Adrenal gland (tissue), 12 donors: ENCODE results near the gene PTAR1. TPM values are rescaled to one million over a fixed set of nuclear protein-coding genes. Genes with fewer than 3 reads are reported as not detected.

Experiments used
- DNase-seq, 7 donors: peaks; one replicate each; pipeline ENCODE4 v3.0.0-alpha.2; 2019 to 2020
- H3K27ac ChIP-seq, 5 donors: fragments of 200-600 bp; sonication (generic) in 4 of 5; 1 replicate in 3 of 5; 2 replicates in 2 of 5; pipeline versions ENCODE4 v1.5.1 to v1.8.0; 2016 to 2020; ENCODE audit warnings: mild to moderate bottlenecking in 1 of 5
- H3K27me3 ChIP-seq: fragments of 200-600 bp; 2 replicates; pipeline ENCODE4 v1.8.0; 2021
- H3K36me3 ChIP-seq, 2 donors: fragments of 200-600 bp; replicated peaks in 1 of 2; 1 replicate in 1 of 2; 2 replicates in 1 of 2; pipeline versions ENCODE4 v1.5.1 to v1.8.0; 2018 to 2022
- H3K4me1 ChIP-seq, 2 donors: fragments of 200-600 bp; replicated peaks in 1 of 2; 1 replicate in 1 of 2; 2 replicates in 1 of 2; pipeline versions ENCODE4 v1.5.1 to v1.8.0; 2018 to 2021
- H3K4me3 ChIP-seq, 4 donors: fragments of 200-600 bp; sonication (generic) in 3 of 4; one replicate each; pipeline ENCODE4 v1.5.1; 2016 to 2018
- H3K9me3 ChIP-seq, 3 donors: fragments of 200-600 bp; sonication (generic) in 1 of 3; replicated peaks in 1 of 3; 1 replicate in 2 of 3; 2 replicates in 1 of 3; pipeline versions ENCODE4 v1.5.1 to v1.8.0; 2016 to 2021
- POLR2A ChIP-seq, 2 donors: fragments of 450-650 bp; IDR thresholded peaks; one replicate each; pipeline ENCODE4 v1.6.1; 2017; ENCODE audit warnings: antibody characterized with exemption in 2 of 2, mild to moderate bottlenecking in 2 of 2, moderate library complexity in 1 of 2
- WGBS, 4 donors: extraction: QIAGEN DNeasy Blood & Tissue Kit in 2 of 4; methylation state at CpG; one replicate each; pipeline versions ENCODE4 v1.1.5 to v1.1.7; 2013 to 2017; 5-methylcytosine and 5-hydroxymethylcytosine counted together
- intact Hi-C, 2 donors: fragments of 100-400 bp; cut with DNase I; formaldehyde crosslinking; loops; one replicate each; pipeline versions ENCODE4 v1.14.1 to v1.15.0; 2022 to 2023
- polyA plus RNA-seq, 3 donors: library from polyadenylated mRNA; stranded (reverse); fragments of 200-250 nt in 2 of 3; fragments of 350-450 nt in 1 of 3; fragmentation: Illumina TruSeq in 1 of 3; extraction: RNeasy Lipid Tissue Mini Kit (QIAGEN cat#74804) in 1 of 3; gene quantifications; one replicate each; pipeline ENCODE4 v1.2.3, GENCODE V29; 2013 to 2014
- total RNA-seq, 9 donors: library from RNA; depleted of rRNA in 4 of 9; stranded (reverse); fragments of >200 nt in 4 of 9; fragments of 120-200 nt in 1 of 9; fragmentation: NEBNext Ultra II Directional in 1 of 9; extraction: Animal tissue kit (Norgen Biotek cat#: 25700) in 1 of 9; gene quantifications; one replicate each; pipeline versions ENCODE4 v1.1.0 to v1.2.4, GENCODE V29; 2013 to 2023
- TF ChIP-seq, protein P1 (sequence below), 6 experiments: fragments of 450-650 bp in 4 of 6; fragments of 200-600 bp in 2 of 6; sonication (generic) in 1 of 6; IDR thresholded peaks; 1 replicate in 5 of 6; 2 replicates in 1 of 6; pipeline versions ENCODE4 v1.5.1 to v1.8.0; 2016 to 2021; ENCODE audit warnings: antibody characterized with exemption in 6 of 6, mild to moderate bottlenecking in 2 of 6, moderate library complexity in 1 of 6
- donor health status: healthy with polysubstance abuse.
- donor health status: Bipolar disorder and iron deficiency.
- donor health status: DM: yes; HTN: yes; CAD: no.
- donor health status: DM: no; HTN: no; CAD: no.
- donor health status: DM: no; HTN: no; CAD: no.
- donor health status: DM: yes; HTN: yes; CAD: no.

Gene PTAR1
- total and polyA plus RNA-seq, 12 donors = 3.7 to 70.4 (median 37.2) TPM

DNA sequence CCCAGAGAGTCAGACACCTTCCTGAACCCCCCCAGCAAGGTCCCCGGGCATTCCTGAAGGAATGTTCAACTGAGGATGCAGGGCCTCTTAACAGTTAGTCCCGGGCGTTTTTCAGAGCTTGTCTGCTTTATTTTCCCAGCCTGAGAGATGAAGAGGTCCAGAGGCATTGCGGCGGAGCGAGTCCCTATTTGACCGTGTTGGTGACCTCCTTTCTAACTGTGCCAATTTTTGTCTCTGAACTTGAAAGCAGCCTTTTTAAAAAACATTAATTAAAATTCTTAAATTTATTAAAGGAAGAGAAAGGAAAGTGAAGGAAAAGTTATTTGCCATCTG lies 433 bp upstream of the PTAR1 start:
- no peak for DNase-seq
- Histone ChIP-seq H3K4me3 (peak overlapping the region in 3 of 4 donors; percentile 40 to 96 (median 95)), H3K36me3 (no peaks in the 10 kb centered on the region), H3K4me1 (peaks cover 8 to 19% of the 10 kb centered on the region in 2 donors), H3K27ac (peak overlapping the region; percentile 40 to 98 (median 85)), H3K27me3 (no peaks in the 10 kb centered on the region), H3K9me3 (no peaks in the 10 kb centered on the region)
- WGBS, 4 donors = 8 to 15% (median 8%) methylated on average over 7 of the region's 7 CpGs
- intact Hi-C loops = no loop called here
- TF ChIP-seq, protein P1, sequence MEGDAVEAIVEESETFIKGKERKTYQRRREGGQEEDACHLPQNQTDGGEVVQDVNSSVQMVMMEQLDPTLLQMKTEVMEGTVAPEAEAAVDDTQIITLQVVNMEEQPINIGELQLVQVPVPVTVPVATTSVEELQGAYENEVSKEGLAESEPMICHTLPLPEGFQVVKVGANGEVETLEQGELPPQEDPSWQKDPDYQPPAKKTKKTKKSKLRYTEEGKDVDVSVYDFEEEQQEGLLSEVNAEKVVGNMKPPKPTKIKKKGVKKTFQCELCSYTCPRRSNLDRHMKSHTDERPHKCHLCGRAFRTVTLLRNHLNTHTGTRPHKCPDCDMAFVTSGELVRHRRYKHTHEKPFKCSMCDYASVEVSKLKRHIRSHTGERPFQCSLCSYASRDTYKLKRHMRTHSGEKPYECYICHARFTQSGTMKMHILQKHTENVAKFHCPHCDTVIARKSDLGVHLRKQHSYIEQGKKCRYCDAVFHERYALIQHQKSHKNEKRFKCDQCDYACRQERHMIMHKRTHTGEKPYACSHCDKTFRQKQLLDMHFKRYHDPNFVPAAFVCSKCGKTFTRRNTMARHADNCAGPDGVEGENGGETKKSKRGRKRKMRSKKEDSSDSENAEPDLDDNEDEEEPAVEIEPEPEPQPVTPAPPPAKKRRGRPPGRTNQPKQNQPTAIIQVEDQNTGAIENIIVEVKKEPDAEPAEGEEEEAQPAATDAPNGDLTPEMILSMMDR (IDR thresholded peaks at IDR 0.05) = no peak
- TF ChIP-seq POLR2A (IDR thresholded peaks at IDR 0.05) = no peak

DNA sequence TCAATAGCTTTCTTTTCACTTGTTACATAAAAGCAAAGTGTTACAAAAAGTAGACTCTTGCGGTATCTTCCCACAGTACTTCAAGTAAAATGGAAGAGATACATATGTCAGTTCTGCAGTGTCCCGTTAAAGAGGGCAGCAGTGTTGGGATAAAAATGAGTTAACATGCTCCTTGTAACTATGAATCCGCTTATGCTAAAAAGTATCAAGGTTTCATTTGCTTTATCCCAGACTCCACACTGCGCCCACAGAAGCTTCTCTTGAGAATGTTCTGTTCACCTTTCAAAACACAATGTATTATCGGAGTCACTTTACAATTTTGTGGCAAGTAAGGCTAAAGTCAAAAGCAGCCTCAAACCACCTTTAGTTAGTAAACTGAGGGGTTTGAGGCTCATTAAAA lies 790 bp downstream of the PTAR1 start:
- intact Hi-C loops = no loop called here
- DNase-seq = no peak
- Histone ChIP-seq H3K27ac (peak overlapping the region; percentile 40 to 98 (median 94)), H3K4me1 (peaks cover 8 to 19% of the 10 kb centered on the region in 2 donors), H3K27me3 (no peaks in the 10 kb centered on the region), H3K36me3 (no peaks in the 10 kb centered on the region), H3K4me3 (peak overlapping the region; percentile 0 to 96 (median 57)), H3K9me3 (no peaks in the 10 kb centered on the region)
- TF ChIP-seq POLR2A (IDR thresholded peaks at IDR 0.05) = no peak
- TF ChIP-seq, protein P1 (IDR thresholded peaks at IDR 0.05) = no peak
- 0 to 4% (median 1%) methylated on average over 5 of the region's 5 CpGs for WGBS, 4 donors

DNA sequence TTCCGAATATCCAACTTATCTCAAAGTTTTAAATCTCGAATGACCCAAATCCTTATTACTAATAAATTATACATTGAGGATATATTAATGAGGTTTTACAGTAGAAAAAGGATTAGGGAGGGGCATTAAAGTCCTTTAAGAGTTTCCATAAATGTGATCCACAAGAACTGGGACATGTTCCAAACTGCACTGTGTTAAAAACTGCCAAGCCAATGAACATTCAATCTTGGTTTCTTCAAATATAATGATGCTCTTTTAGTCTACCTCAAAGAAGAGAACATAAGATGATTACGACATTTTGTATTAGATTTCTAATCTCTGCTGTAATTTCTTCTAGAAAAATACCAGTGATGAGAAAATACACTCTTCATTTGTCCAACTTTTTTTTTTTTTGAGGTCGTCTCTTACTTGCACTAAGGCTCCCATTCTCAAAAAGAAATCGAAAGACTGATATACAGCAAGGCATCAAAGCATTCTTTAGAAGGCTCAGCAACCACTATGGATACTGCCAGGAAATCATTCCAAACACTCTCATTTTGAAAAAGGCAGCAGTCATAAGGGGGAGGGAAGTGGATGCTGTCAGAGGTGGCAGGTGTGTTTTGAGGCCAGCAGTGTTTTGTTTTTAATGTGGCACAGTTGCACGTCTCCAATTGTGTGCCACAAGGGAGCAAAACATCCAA lies 1.7 kb downstream of the PTAR1 start:
- WGBS, 4 donors = 63 to 66% (median 65%) methylated on average over 6 of the region's 6 CpGs
- Histone ChIP-seq H3K27ac (no peak overlapping the region), H3K9me3 (no peaks in the 10 kb centered on the region), H3K4me3 (peak overlapping the region in 1 of 4 donors; percentile 14), H3K36me3 (no peaks in the 10 kb centered on the region), H3K27me3 (no peaks in the 10 kb centered on the region), H3K4me1 (peaks cover 8 to 21% of the 10 kb centered on the region in 2 donors)
- intact Hi-C loops = no loop called here
- no peak for DNase-seq
- TF ChIP-seq, protein P1 (IDR thresholded peaks at IDR 0.05) = no peak
- no peak for TF ChIP-seq POLR2A (IDR thresholded peaks at IDR 0.05)

DNA sequence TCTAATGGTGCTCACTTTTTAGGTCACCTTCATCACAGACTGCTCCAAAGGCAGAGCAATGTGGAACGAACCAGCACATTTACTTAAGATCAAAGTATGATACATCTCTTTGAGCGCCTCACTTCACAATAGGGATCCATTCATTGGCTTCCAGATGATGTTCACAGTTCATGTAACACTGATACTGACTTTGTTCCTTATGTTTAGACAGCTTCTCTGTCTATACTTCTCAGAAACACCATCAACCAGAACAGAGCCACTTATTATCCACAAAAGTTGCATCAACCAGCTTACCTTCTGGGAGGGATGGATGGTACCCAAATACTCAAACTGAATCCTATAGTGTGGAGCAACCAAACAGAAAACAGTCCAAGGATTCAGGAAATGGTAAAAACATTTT lies 4.6 kb downstream of the PTAR1 start:
- Histone ChIP-seq H3K27me3 (no peaks in the 10 kb centered on the region), H3K4me3 (no peak overlapping the region), H3K36me3 (no peaks in the 10 kb centered on the region), H3K9me3 (no peaks in the 10 kb centered on the region), H3K4me1 (peaks cover 4 to 33% of the 10 kb centered on the region in 2 donors), H3K27ac (no peak overlapping the region)
- TF ChIP-seq, protein P1 (IDR thresholded peaks at IDR 0.05) = no peak
- no peak for TF ChIP-seq POLR2A (IDR thresholded peaks at IDR 0.05)
- intact Hi-C loops = no loop called here
- DNase-seq = no peak
- WGBS, 4 donors = 90 to 100% (median 96%) methylated on average over 2 of the region's 2 CpGs
